Measurements from ENCODE around the gene TMEM125.

GRCh38 chr1:43269627-43270375 is at the start of gene TMEM125:
- TF ChIP-seq CTCF (conservative IDR thresholded peaks at IDR 0.05; ENCODE audit: low read length) (no peak), EZH2phosphoT487 (IDR thresholded peaks at IDR 0.05; ENCODE audit: borderline replicate concordance) (no peak)
